Stomach (tissue), 9 donors: Measurements from ENCODE around the gene PRUNE2. TPM values are rescaled to one million over a fixed set of nuclear protein-coding genes. Genes with fewer than 3 reads are reported as not detected.

Experiments
- DNase-seq, 2 donors: peaks; one replicate each; pipeline versions ENCODE4 v3.0.0 to v3.0.0-alpha.2; 2013 to 2019
- H3K27ac ChIP-seq, 5 donors: fragments of 200-600 bp in 4 of 5; sonication (generic) in 4 of 5; one replicate each; pipeline ENCODE4 v1.5.1; 2013 to 2019; ENCODE audit warnings: mild to moderate bottlenecking in 1 of 5, moderate library complexity in 1 of 5
- H3K27me3 ChIP-seq, 3 donors: fragments of 200-600 bp; sonication (generic); one replicate each; pipeline ENCODE4 v1.5.1; 2017 to 2019; ENCODE audit warnings: mixed run types in 1 of 3
- H3K36me3 ChIP-seq, 4 donors: fragments of 200-600 bp; sonication (generic); 1 replicate in 3 of 4; 2 replicates in 1 of 4; pipeline ENCODE4 v1.5.1; 2016 to 2019
- H3K4me1 ChIP-seq, 4 donors: fragments of 200-600 bp; sonication (generic); one replicate each; pipeline ENCODE4 v1.5.1; 2016 to 2019
- H3K4me3 ChIP-seq, 4 donors: fragments of 200-600 bp; sonication (generic) in 3 of 4; one replicate each; pipeline ENCODE4 v1.5.1; 2016 to 2019; ENCODE audit warnings: mild to moderate bottlenecking in 1 of 4
- H3K9me3 ChIP-seq, 4 donors: fragments of 200-600 bp; sonication (generic); one replicate each; pipeline ENCODE4 v1.5.1; 2016 to 2019
- CTCF ChIP-seq, 7 experiments: fragments of 450-650 bp in 4 of 7; fragments of 200-600 bp in 3 of 7; sonication (generic) in 3 of 7; IDR thresholded peaks; one replicate each; pipeline ENCODE4 v1.5.1; 2016 to 2019; ENCODE audit warnings: antibody characterized with exemption in 7 of 7, control low read depth in 2 of 7, mild to moderate bottlenecking in 1 of 7
- EP300 ChIP-seq: sonication (generic); formaldehyde crosslinking; IDR thresholded peaks from one replicate; pipeline ENCODE4 v1.6.1; 2017; ENCODE audit warnings: antibody characterized with exemption
- POLR2A ChIP-seq, 4 donors: fragments of 450-650 bp; IDR thresholded peaks; one replicate each; pipeline ENCODE4 v1.6.1; 2016; ENCODE audit warnings: antibody characterized with exemption in 4 of 4, control low read depth in 2 of 4, mild to moderate bottlenecking in 1 of 4, moderate library complexity in 1 of 4
- POLR2AphosphoS5 ChIP-seq, 3 donors: sonication (generic); formaldehyde crosslinking; IDR thresholded peaks; one replicate each; pipeline ENCODE4 v1.6.1; 2016; ENCODE audit warnings: antibody characterized with exemption in 3 of 3
- WGBS, 5 donors: extraction: QIAGEN DNeasy Blood & Tissue Kit in 3 of 5; methylation state at CpG; one replicate each; pipeline versions ENCODE4 v1.1.5 to v1.1.7; 2013 to 2018; 5-methylcytosine and 5-hydroxymethylcytosine counted together
- intact Hi-C: fragments of 100-400 bp; cut with DNase I; formaldehyde crosslinking; loops from one replicate; pipeline ENCODE4 v1.15.1; 2023; ENCODE audit warnings: low total_unique reads
- polyA plus RNA-seq, 3 donors: library from polyadenylated mRNA; stranded (reverse); fragments of 200-250 nt; gene quantifications; one replicate each; pipeline ENCODE4 v1.2.3, GENCODE V29; 2013
- total RNA-seq, 5 donors: library from RNA; depleted of rRNA; stranded (reverse); fragments of >200 nt; gene quantifications; one replicate each; pipeline versions ENCODE4 v1.1.0 to v1.2.3, GENCODE V29; 2014 to 2016
- donor health status: healthy with polysubstance abuse.
- donor health status: Bipolar disorder and iron deficiency.
- donor health status: healthy.

PRUNE2 gene
- total and polyA plus RNA-seq, 8 donors: 2.6 to 311 (median 75.4) TPM

- Histone ChIP-seq H3K36me3 (no peaks in the 10 kb centered on the region), H3K4me1 (peaks cover 32 to 61% (median 43%) of the 10 kb centered on the region in 4 donors), H3K4me3 (peak overlapping the region in 3 of 4 donors; percentile 22 to 37 (median 25)), H3K27ac (no peak overlapping the region), H3K27me3 (no peaks in the 10 kb centered on the region), H3K9me3 (no peaks in the 10 kb centered on the region)
- peak in 1 of 2 donors; percentile 42 for DNase-seq
- intact Hi-C loops: no loop called here
- TF ChIP-seq EP300: no peak
- no peak for TF ChIP-seq CTCF (IDR thresholded peaks at IDR 0.05)
- TF ChIP-seq POLR2A (IDR thresholded peaks at IDR 0.05): no peak
- no peak for TF ChIP-seq POLR2AphosphoS5 (IDR thresholded peaks at IDR 0.05)
- WGBS, 5 donors: 11 to 17% (median 12%) methylated on average over 13 of the region's 13 CpGs
Observed at GRCh38 chr9:76691517-76692313, 214.2 kb downstream of the PRUNE2 start.

GRCh38 chr9:76690973-76691370 is 214.9 kb downstream of the PRUNE2 start:
- WGBS, 5 donors: 49 to 77% (median 61%) methylated on average over 5 of the region's 5 CpGs
- Histone ChIP-seq H3K4me3 (no peak overlapping the region), H3K27me3 (no peaks in the 10 kb centered on the region), H3K36me3 (no peaks in the 10 kb centered on the region), H3K9me3 (no peaks in the 10 kb centered on the region), H3K27ac (no peak overlapping the region), H3K4me1 (peaks cover 32 to 61% (median 43%) of the 10 kb centered on the region in 4 donors)
- TF ChIP-seq CTCF (IDR thresholded peaks at IDR 0.05): no peak
- TF ChIP-seq EP300: no peak
- no peak for TF ChIP-seq POLR2AphosphoS5 (IDR thresholded peaks at IDR 0.05)
- TF ChIP-seq POLR2A (IDR thresholded peaks at IDR 0.05): no peak
- intact Hi-C loops: no loop called here
- DNase-seq: no peak

DNA sequence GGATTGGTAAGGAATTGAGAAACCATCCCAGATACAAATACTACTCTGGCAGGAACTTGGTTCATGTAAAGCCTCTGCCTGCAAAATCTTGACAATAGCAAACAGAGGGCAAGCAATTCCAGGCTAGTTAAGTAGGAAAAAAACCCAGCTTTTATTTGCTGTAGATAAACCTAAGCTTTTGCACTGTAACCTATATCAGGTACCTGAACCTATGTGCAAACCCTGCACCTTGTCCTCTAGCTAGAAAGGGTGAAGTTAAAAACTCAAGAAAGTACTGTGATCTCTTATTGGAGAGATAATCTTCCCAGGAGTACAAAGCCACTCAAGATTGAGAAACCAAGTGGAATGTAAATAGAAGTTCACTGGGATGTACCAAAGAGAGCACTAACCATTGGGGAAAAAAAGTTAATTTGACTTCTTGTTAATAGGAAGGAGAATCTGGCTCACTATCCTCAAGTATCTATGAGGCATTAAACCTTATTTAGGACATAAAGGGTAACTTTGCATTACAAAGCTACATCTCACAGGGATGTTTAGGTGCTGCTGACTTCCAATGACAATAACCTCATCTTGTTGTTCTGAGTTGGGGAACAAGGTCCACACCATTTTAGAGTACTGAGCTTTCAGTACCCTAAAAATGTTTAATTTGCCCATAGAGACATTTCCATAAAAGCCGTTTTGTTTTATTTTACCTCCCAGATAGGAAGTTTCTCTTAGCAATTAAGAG is 215.5 kb downstream of the PRUNE2 start:
- Histone ChIP-seq H3K36me3 (no peaks in the 10 kb centered on the region), H3K9me3 (no peaks in the 10 kb centered on the region), H3K27ac (peak overlapping the region in 4 of 5 donors; percentile 26 to 59 (median 36)), H3K4me1 (peaks cover 32 to 61% (median 43%) of the 10 kb centered on the region in 4 donors), H3K27me3 (no peaks in the 10 kb centered on the region), H3K4me3 (no peak overlapping the region)
- no peak for TF ChIP-seq POLR2AphosphoS5 (IDR thresholded peaks at IDR 0.05)
- no peak for TF ChIP-seq POLR2A (IDR thresholded peaks at IDR 0.05)
- TF ChIP-seq EP300: no peak
- no peak for TF ChIP-seq CTCF (IDR thresholded peaks at IDR 0.05)
- intact Hi-C loops: no loop called here
- whole genome bisulfite sequencing, 5 donors: 30 to 63% (median 49%) methylated on average over 1 of the region's 1 CpG
- DNase-seq: peak in 1 of 2 donors; percentile 26

GRCh38 chr9:76688471-76689238 is 217.3 kb downstream of the PRUNE2 start:
- WGBS, 5 donors: 46 to 76% (median 68%) methylated on average over 3 of the region's 3 CpGs
- no peak overlapping the region for H3K4me3 ChIP-seq
- peak overlapping the region in 4 of 5 donors; percentile 8 to 66 (median 55) for H3K27ac ChIP-seq
- DNase-seq: no peak
- H3K36me3 ChIP-seq: no peaks in the 10 kb centered on the region
- H3K4me1 ChIP-seq: peaks cover 32 to 61% (median 43%) of the 10 kb centered on the region in 4 donors
- intact Hi-C loops: no loop called here
- no peak for TF ChIP-seq EP300
- no peak for TF ChIP-seq CTCF (IDR thresholded peaks at IDR 0.05)
- H3K9me3 ChIP-seq: no peaks in the 10 kb centered on the region
- H3K27me3 ChIP-seq: no peaks in the 10 kb centered on the region
